Measurements from ENCODE around the gene CEP63. TPM values are rescaled to one million over a fixed set of nuclear protein-coding genes. Genes with fewer than 3 reads are reported as not detected.

The CEP63 gene
- total and polyA plus RNA-seq, 2 of the 8 experiments (the other 6 are each of a cell fraction or from before 2014, with no cell fraction given) = 5.3 to 18.2 TPM

- ChIA-PET CTCF (ENCODE audit: partially characterized antibody) (interaction anchor here (0.6 to 5.7 kb wide), 8 partner anchors 9 to 347 kb away, joined by 3 to 39 read pairs (median 3); no protein-coding TSS in a partner anchor), POLR2A (ENCODE audit: partially characterized antibody) (interaction anchor here (0.5 to 2.7 kb wide), 14 partner anchors 8 to 178 kb away, joined by 3 to 13 read pairs (median 6); partner anchors contain the start of gene AMOTL2)
- Histone ChIP-seq H3K9me3 (ENCODE audit: insufficient read depth in 2 of 2, low read depth in 1 of 2, low read length in 1 of 2) (no peaks in the 10 kb centered on the region), H3K23ac (ENCODE audit: insufficient read length) (no peak overlapping the region), H3K36me3 (ENCODE audit: control insufficient read depth in 2 of 4, insufficient read depth in 4 of 4, low read length in 3 of 4) (peaks cover 3 to 13% (median 9%) of the 10 kb centered on the region in 4 experiments; a peak in 6 of 8 replicates), H3K4me2 (ENCODE audit: insufficient read depth in 1 of 2, low read depth in 2 of 2, low read length in 2 of 2) (peak overlapping the region; percentile 90 to 93), H3K23me2 (ENCODE audit: low read depth, low read length) (peaks cover 11% of the 10 kb centered on the region), H2AK5ac (ENCODE audit: low read depth, low read length) (no peak overlapping the region), H2BK120ac (replicated peaks; ENCODE audit: low read depth, low read length) (no peak overlapping the region), H3K4me1 (replicated peaks in 1 of 4; ENCODE audit: control insufficient read depth in 3 of 4, insufficient read depth in 4 of 4, low read length in 3 of 4) (peaks cover 0 to 10% (median 7%) of the 10 kb centered on the region in 4 experiments; a peak in 6 of 7 replicates), H3K79me1 (ENCODE audit: low read depth, low read length) (peaks cover 7% of the 10 kb centered on the region; the same call in 1 of the 2 replicates), H3K4ac (replicated peaks; ENCODE audit: insufficient read length, low read depth, low read length) (no peak overlapping the region), H3K27me3 (replicated peaks in 1 of 4; ENCODE audit: control insufficient read depth in 3 of 4, extremely low read depth in 1 of 4, insufficient read depth in 3 of 4, low read length in 3 of 4) (no peaks in the 10 kb centered on the region), H2BK5ac (ENCODE audit: low read depth, low read length) (peak overlapping the region; percentile 97), H2AFZ (ENCODE audit: low read length) (0 out of 2 replicates have a peak overlapping the region, but pooled peaks have one; percentile 38), H3K79me2 (ENCODE audit: control insufficient read depth in 1 of 2, insufficient read depth in 2 of 2, low read length in 2 of 2) (peaks cover 0 to 50% of the 10 kb centered on the region in 2 experiments; a peak in 2 of 4 replicates), H2BK15ac (ENCODE audit: low read length) (no peak overlapping the region), H3K14ac (ENCODE audit: insufficient read length) (no peak overlapping the region), H3K4me3 (ENCODE audit: extremely low read depth in 1 of 4, insufficient read depth in 2 of 4, low read depth in 3 of 4, low read length in 4 of 4) (peak overlapping the region; percentile 68 to 96 (median 80)), H3K9ac (replicated peaks in 1 of 4; ENCODE audit: extremely low read depth in 1 of 4, low read depth in 3 of 4, low read length in 3 of 4) (peak overlapping the region; percentile 83 to 96 (median 94)), H4K91ac (replicated peaks; ENCODE audit: insufficient read length, low read length) (peak overlapping the region; percentile 70), H4K8ac (ENCODE audit: extremely low read depth, insufficient read depth, low read length) (peak overlapping the region; percentile 95; the same call in 1 of the 2 replicates), H3K56ac (replicated peaks; ENCODE audit: insufficient read length, low read depth, low read length) (peak overlapping the region; percentile 77), H2BK12ac (ENCODE audit: low read depth, low read length) (no peak overlapping the region), H4K20me1 (replicated peaks in 1 of 2; ENCODE audit: control insufficient read depth in 1 of 2, insufficient read depth in 2 of 2, low read length in 2 of 2) (no peaks in the 10 kb centered on the region), H2BK20ac (ENCODE audit: low read length) (no peak overlapping the region), H3K18ac (ENCODE audit: extremely low read depth, low read length) (peak overlapping the region; percentile 95; the same call in 1 of the 2 replicates), H4K5ac (ENCODE audit: insufficient read length, low read depth, low read length) (no peak overlapping the region), H3K27ac (ENCODE audit: low read depth, low read length) (peak overlapping the region; percentile 83; the same call in 1 of the 2 replicates)
- no peak for TF ChIP-seq EZH2 (IDR thresholded peaks at IDR 0.05; ENCODE audit: low read depth, low read length, severe bottlenecking)
- TF ChIP-seq BACH1 (IDR thresholded peaks at IDR 0.05; ENCODE audit: low read length) = no peak
- TF ChIP-seq RAD21 (IDR thresholded peaks at IDR 0.05 in 1 of 2, conservative IDR thresholded peaks at IDR 0.05 in 1 of 2; ENCODE audit: low read depth in 2 of 2, low read length in 2 of 2) = no peak
- TF ChIP-seq CBX5 (IDR thresholded peaks at IDR 0.05; ENCODE audit: low read depth, low read length) = no peak
- TF ChIP-seq POU5F1 (IDR thresholded peaks at IDR 0.05; ENCODE audit: low read depth, low read length) = no peak
- no peak for TF ChIP-seq RXRA (IDR thresholded peaks at IDR 0.05; ENCODE audit: insufficient read depth, low read depth, low read length)
- no peak for DNase-seq (ENCODE audit: low read depth in 1 of 2, low spot score in 2 of 2)
- no peak for FAIRE-seq
- 18% methylated on average over 17 of the region's 17 CpGs; no CpG with 5 or more reads in 1 of the 2 experiments for WGBS, 2 experiments (ENCODE audit: extremely low coverage in 1 of 2, insufficient coverage in 1 of 2, insufficient read length in 1 of 2, insufficient replicate concordance in 2 of 2, low coverage in 1 of 2, low lambda C conversion rate in 2 of 2, missing lambda C conversion rate in 1 of 2)
Observed at GRCh38 chr3:134486577-134487041, 752 bp downstream of the CEP63 start.

Measured in H1 (cell line).